HepG2 (cell line): ENCODE results near the gene TNP2. TPM values are rescaled to one million over a fixed set of nuclear protein-coding genes. Genes with fewer than 3 reads are reported as not detected.

Experiments used
- ARNT2 ChIP-seq: sonication (generic); formaldehyde crosslinking; IDR thresholded peaks from 2 replicates; pipeline ENCODE4 v1.8.0; 2022; ENCODE audit warnings: mild to moderate bottlenecking, low read depth, missing genetic modification reagents, moderate library complexity
- DPF2 ChIP-seq: sonication (generic); formaldehyde crosslinking; IDR thresholded peaks from 2 replicates; pipeline ENCODE4 v1.4.0; 2020; ENCODE audit warnings: mild to moderate bottlenecking, low read depth, missing genetic modification reagents, borderline replicate concordance
- KDM1A ChIP-seq: IDR thresholded peaks from 2 replicates; pipeline ENCODE4 v1.6.1; 2016; ENCODE audit warnings: missing compliant biosample characterization
- LCORL ChIP-seq, 2 experiments: fragments of 450-650 bp in 1 of 2; sonication (generic) in 1 of 2; formaldehyde crosslinking in 1 of 2; IDR thresholded peaks; 2 replicates each; pipeline versions ENCODE4 v1.5.0 to v1.6.1; 2017 to 2020; ENCODE audit warnings: antibody characterized with exemption in 1 of 2, missing genetic modification reagents in 1 of 2
- MEIS1 ChIP-seq: sonication (generic); formaldehyde crosslinking; IDR thresholded peaks from 2 replicates; pipeline ENCODE4 v1.9.0; 2021; ENCODE audit warnings: mild to moderate bottlenecking, missing genetic modification reagents, moderate library complexity, borderline replicate concordance
- PITX1 ChIP-seq: sonication (generic); formaldehyde crosslinking; IDR thresholded peaks from 2 replicates; pipeline ENCODE4 v1.5.1; 2020; ENCODE audit warnings: mild to moderate bottlenecking, missing genetic modification reagents
- RORA ChIP-seq: sonication (generic); formaldehyde crosslinking; IDR thresholded peaks from 2 replicates; pipeline ENCODE4 v1.5.0; 2020; ENCODE audit warnings: mild to moderate bottlenecking, missing genetic modification reagents, moderate library complexity
- SIN3A ChIP-seq: IDR thresholded peaks from 2 replicates; pipeline ENCODE4 v1.6.1; 2011; ENCODE audit warnings: low read depth, mild to moderate bottlenecking, control low read depth, low read length, borderline replicate concordance
- SOX13 ChIP-seq, 3 experiments: fragments of 450-650 bp in 1 of 3; sonication (generic) in 1 of 3; formaldehyde crosslinking in 1 of 3; IDR thresholded peaks in 2 of 3; conservative IDR thresholded peaks in 1 of 3; 2 replicates each; pipeline versions ENCODE4 v1.5.0 to v1.6.1; 2016 to 2020; ENCODE audit warnings: antibody characterized with exemption in 1 of 3, mild to moderate bottlenecking in 1 of 3, missing compliant biosample characterization in 1 of 3, missing genetic modification reagents in 1 of 3, moderate library complexity in 1 of 3
- ZFY ChIP-seq: sonication (generic); formaldehyde crosslinking; IDR thresholded peaks from 2 replicates; pipeline ENCODE4 v1.4.0; 2020; ENCODE audit warnings: missing genetic modification reagents
- ZNF232 ChIP-seq: sonication (generic); formaldehyde crosslinking; IDR thresholded peaks from 2 replicates; pipeline ENCODE4 v1.4.0; 2020; ENCODE audit warnings: missing genetic modification reagents, borderline replicate concordance
- ZNF557 ChIP-seq: sonication (generic); formaldehyde crosslinking; IDR thresholded peaks from 2 replicates; pipeline ENCODE4 v1.4.0; 2020; ENCODE audit warnings: missing genetic modification reagents
- polyA plus RNA-seq, 8 experiments: library from polyadenylated mRNA; depleted of rRNA in 3 of 8; stranded (reverse) in 7 of 8; unstranded in 1 of 8; fragments of >200 nt; fragmentation: Illumina TruSeq in 4 of 8; extraction: Trizol in 4 of 8; gene quantifications; 2 replicates each; pipeline versions ENCODE4 v1.2.1 to v1.2.3, GENCODE V29; 2011 to 2016; ENCODE audit warnings: low read depth in 4 of 8, missing spikeins in 1 of 8, mixed read lengths in 1 of 8; ENCODE audit not compliant: insufficient read depth in 1 of 8
- total RNA-seq, 5 experiments: library from RNA; depleted of rRNA; stranded (reverse); fragments of >200 nt; fragmentation: Illumina TruSeq; extraction: Trizol; gene quantifications; 2 replicates each; pipeline ENCODE4 v1.2.3, GENCODE V29; 2016; ENCODE audit warnings: low read depth in 1 of 5
- TF ChIP-seq, protein P1 (sequence below), 2 experiments: sonication (generic) in 1 of 2; formaldehyde crosslinking in 1 of 2; IDR thresholded peaks; 2 replicates each; pipeline versions ENCODE4 v1.6.1 to v1.9.0; 2014 to 2022; ENCODE audit warnings: antibody characterized with exemption in 1 of 2, borderline replicate concordance in 1 of 2, inconsistent platforms in 1 of 2, low read depth in 1 of 2, missing genetic modification reagents in 1 of 2
- TF ChIP-seq, protein P2 (sequence below): sonication (generic); formaldehyde crosslinking; IDR thresholded peaks from 2 replicates; pipeline ENCODE4 v1.4.0; 2020; ENCODE audit warnings: mild to moderate bottlenecking, missing genetic modification reagents

The TNP2 gene
- total and polyA plus RNA-seq, 2 of the 13 experiments (the other 11 are each of a cell fraction or from before 2014, with no cell fraction given), result not detected

DNA sequence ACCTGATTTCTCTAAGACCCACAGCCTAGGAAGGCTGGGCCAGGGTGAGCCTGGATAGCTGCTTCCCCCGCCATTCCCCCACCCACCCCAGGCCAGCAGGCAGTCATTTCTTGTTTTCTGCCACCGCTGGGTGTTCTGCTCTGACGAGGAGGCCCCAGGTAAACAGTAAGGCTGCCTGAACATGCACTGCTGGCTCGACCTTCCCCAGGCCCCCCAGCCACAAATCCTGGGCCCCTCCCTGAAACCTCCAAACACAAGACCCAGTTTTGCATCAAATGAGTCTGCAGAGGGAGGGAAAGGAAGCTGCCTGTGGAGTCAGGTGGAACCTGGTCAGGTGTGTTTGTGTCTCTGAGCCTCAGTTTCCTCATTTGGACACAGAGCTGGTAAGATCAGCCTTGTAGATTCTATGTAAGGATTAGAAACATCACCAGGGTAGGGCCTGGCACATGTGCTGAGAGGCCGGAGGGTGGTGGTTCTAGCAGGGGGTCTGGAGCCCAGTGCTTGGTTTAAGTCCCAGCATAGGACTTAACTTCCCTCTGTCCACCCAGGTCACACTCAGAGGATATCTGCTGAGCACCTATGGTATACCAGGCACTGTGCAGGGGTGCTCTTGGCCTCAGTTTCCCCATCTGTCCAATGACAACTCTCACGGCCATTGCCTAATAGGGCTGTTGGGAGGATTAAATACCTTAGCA, 30.9 kb upstream of the TNP2 start (continued):
- TF ChIP-seq, protein P1, sequence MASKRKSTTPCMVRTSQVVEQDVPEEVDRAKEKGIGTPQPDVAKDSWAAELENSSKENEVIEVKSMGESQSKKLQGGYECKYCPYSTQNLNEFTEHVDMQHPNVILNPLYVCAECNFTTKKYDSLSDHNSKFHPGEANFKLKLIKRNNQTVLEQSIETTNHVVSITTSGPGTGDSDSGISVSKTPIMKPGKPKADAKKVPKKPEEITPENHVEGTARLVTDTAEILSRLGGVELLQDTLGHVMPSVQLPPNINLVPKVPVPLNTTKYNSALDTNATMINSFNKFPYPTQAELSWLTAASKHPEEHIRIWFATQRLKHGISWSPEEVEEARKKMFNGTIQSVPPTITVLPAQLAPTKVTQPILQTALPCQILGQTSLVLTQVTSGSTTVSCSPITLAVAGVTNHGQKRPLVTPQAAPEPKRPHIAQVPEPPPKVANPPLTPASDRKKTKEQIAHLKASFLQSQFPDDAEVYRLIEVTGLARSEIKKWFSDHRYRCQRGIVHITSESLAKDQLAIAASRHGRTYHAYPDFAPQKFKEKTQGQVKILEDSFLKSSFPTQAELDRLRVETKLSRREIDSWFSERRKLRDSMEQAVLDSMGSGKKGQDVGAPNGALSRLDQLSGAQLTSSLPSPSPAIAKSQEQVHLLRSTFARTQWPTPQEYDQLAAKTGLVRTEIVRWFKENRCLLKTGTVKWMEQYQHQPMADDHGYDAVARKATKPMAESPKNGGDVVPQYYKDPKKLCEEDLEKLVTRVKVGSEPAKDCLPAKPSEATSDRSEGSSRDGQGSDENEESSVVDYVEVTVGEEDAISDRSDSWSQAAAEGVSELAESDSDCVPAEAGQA (IDR thresholded peaks at IDR 0.05; ENCODE audit: low read depth), result no peak
- TF ChIP-seq, protein P1 (CRISPR knock-in tag; IDR thresholded peaks at IDR 0.05; ENCODE audit: borderline replicate concordance), result no peak
- TF ChIP-seq SOX13 (IDR thresholded peaks at IDR 0.05), result no peak
- no peak for TF ChIP-seq SOX13 (CRISPR knock-in tag; conservative IDR thresholded peaks at IDR 0.05 in 1 of 2, IDR thresholded peaks at IDR 0.05 in 1 of 2)
- no peak for TF ChIP-seq MEIS1 (CRISPR knock-in tag)
- no peak for TF ChIP-seq RORA (CRISPR knock-in tag)
- no peak for TF ChIP-seq LCORL (IDR thresholded peaks at IDR 0.05)
- 0 out of 2 replicates have a peak, but pooled peaks have one; percentile 28 for TF ChIP-seq LCORL (CRISPR knock-in tag; IDR thresholded peaks at IDR 0.05)
- no peak for TF ChIP-seq SIN3A
- no peak for TF ChIP-seq ARNT2 (CRISPR knock-in tag)
- TF ChIP-seq ZNF557 (CRISPR knock-in tag), result no peak
- TF ChIP-seq ZFY (CRISPR knock-in tag), result peak; percentile 48
- TF ChIP-seq DPF2 (CRISPR knock-in tag), result no peak
- no peak for TF ChIP-seq KDM1A (CRISPR knock-in tag)
- TF ChIP-seq PITX1 (CRISPR knock-in tag), result 0 out of 2 replicates have a peak, but pooled peaks have one; percentile 39
- TF ChIP-seq, protein P2, sequence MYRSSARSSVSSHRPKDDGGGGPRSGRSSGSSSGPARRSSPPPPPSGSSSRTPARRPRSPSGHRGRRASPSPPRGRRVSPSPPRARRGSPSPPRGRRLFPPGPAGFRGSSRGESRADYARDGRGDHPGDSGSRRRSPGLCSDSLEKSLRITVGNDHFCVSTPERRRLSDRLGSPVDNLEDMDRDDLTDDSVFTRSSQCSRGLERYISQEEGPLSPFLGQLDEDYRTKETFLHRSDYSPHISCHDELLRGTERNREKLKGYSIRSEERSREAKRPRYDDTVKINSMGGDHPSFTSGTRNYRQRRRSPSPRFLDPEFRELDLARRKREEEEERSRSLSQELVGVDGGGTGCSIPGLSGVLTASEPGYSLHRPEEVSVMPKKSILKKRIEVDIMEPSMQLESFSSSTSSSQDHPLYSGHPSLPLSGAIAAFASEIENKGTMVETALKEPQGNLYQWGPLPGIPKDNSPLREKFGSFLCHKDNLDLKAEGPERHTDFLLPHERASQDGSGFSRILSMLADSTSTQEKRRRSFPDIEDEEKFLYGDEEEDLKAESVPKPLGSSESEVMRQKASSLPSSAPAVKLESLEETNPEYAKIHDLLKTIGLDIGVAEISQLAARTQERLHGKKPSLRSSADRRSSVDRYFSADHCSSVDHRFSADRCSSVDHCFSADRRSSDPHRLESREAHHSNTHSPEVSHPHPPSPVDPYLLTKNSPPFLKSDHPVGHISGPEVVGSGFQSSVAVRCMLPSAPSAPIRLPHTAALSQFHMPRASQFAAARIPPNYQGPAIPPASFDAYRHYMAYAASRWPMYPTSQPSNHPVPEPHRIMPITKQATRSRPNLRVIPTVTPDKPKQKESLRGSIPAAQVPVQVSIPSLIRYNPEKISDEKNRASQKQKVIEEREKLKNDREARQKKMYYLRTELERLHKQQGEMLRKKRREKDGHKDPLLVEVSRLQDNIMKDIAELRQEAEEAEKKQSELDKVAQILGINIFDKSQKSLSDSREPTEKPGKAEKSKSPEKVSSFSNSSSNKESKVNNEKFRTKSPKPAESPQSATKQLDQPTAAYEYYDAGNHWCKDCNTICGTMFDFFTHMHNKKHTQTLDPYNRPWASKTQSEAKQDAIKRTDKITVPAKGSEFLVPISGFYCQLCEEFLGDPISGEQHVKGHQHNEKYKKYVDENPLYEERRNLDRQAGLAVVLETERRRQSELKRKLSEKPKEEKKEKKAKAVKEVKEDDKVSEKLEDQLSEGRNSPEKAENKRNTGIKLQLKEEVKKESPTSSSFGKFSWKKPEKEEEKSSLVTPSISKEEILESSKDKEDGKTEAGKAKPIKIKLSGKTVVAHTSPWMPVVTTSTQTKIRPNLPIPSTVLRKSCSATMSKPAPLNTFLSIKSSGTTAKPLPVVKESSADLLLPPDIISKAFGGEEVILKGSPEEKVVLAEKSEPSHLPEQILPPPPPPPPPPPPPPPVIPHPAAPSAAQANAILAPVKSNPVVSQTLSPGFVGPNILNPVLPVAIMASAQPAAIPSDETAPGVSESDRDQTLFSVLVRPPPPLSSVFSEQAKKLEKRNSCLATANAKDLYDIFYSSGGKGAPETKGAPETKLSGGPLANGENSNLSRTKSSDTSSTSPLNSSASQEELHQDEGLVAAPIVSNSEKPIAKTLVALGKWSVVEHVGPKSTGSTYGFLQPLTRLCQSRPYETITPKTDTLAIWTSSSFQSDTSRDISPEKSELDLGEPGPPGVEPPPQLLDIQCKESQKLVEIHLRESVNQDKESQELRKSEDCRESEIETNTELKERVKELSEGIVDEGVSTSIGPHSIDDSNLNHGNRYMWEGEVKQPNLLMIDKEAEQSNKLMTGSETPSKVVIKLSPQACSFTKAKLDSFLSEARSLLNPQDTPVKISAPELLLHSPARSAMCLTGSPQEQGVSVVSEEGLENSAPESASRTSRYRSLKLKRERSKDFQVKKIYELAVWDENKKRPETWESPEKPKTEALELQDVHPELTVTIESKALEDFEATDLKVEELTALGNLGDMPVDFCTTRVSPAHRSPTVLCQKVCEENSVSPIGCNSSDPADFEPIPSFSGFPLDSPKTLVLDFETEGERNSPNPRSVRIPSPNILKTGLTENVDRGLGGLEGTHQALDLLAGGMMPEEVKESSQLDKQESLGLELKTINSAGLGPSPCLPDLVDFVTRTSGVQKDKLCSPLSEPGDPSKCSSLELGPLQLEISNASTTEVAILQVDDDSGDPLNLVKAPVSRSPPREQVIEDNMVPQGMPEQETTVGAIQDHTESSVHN (CRISPR knock-in tag), result no peak
- TF ChIP-seq ZNF232 (CRISPR knock-in tag), result no peak
